T-helper 2 cell (primary cell): ENCODE results near the gene PPP1R12A.
"Not testable (repeated sequence)": the region's sequence is repeated elsewhere in the genome, so short reads cannot be mapped to it uniquely, and the experiment has no call there.

Experiments
- DNase-seq, 5 experiments: peaks; one replicate each; pipeline versions ENCODE4 v3.0.0 to v3.0.0-alpha.2; 2012 to 2022

Gene PPP1R12A

GRCh38 chr12:79841248-79841877 is 93.5 kb downstream of the PPP1R12A start:
- peak in 1 of 5 experiments; percentile 71 for DNase-seq

- no peak for DNase-seq
Measured at GRCh38 chr12:79838359-79838758, 96.5 kb downstream of the PPP1R12A start.

GRCh38 chr12:79837575-79837974 is 97.3 kb downstream of the PPP1R12A start:
- no peak for DNase-seq

- no peak for DNase-seq
Measured at GRCh38 chr12:79835377-79835843, 99.5 kb downstream of the PPP1R12A start.

GRCh38 chr12:79834712-79835376 is 100.1 kb downstream of the PPP1R12A start:
- DNase-seq, result no peak

GRCh38 chr12:79830440-79830839 is 104.5 kb downstream of the PPP1R12A start:
- DNase-seq, result no peak

GRCh38 chr12:79828924-79829323 is 106.0 kb downstream of the PPP1R12A start:
- no peak for DNase-seq

- DNase-seq, result no peak
Measured at GRCh38 chr12:79827484-79827883, 107.4 kb downstream of the PPP1R12A start.

GRCh38 chr12:79826267-79827128 is 108.4 kb downstream of the PPP1R12A start:
- no peak for DNase-seq

GRCh38 chr12:79822475-79822874 is 112.4 kb downstream of the PPP1R12A start:
- no peak for DNase-seq

- no peak for DNase-seq
Measured at GRCh38 chr12:79818856-79819255, 116.0 kb downstream of the PPP1R12A start.

- DNase-seq, result not testable (repeated sequence)
Measured at GRCh38 chr12:79784366-79785065, 150.4 kb downstream of the PPP1R12A start.

- DNase-seq, result no peak
Measured at GRCh38 chr12:79782172-79782900, 152.6 kb downstream of the PPP1R12A start.

- no peak for DNase-seq
Measured at GRCh38 chr12:79778802-79779448, 156.0 kb downstream of the PPP1R12A start.

GRCh38 chr12:79776111-79776510 is 158.8 kb downstream of the PPP1R12A start:
- no peak for DNase-seq

GRCh38 chr12:79775355-79776027 is 159.4 kb downstream of the PPP1R12A start:
- no peak for DNase-seq

GRCh38 chr12:79773896-79774295 is 161.0 kb downstream of the PPP1R12A start:
- DNase-seq, result no peak

GRCh38 chr12:79769860-79770485 is 164.9 kb downstream of the PPP1R12A start:
- DNase-seq, result no peak

GRCh38 chr12:79769189-79769859 is 165.6 kb downstream of the PPP1R12A start:
- no peak for DNase-seq
